Testis (tissue), 3 donors: ENCODE measurements around the gene NPR2. TPM values are rescaled to one million over a fixed set of nuclear protein-coding genes. Genes with fewer than 3 reads are reported as not detected.

Experiments
- DNase-seq: peaks from one replicate; pipeline ENCODE4 v3.0.0-alpha.2; 2019
- H3K27ac ChIP-seq, 2 donors: fragments of 200-600 bp; sonication (generic); one replicate each; pipeline ENCODE4 v1.5.1; 2019
- H3K27me3 ChIP-seq: fragments of 200-600 bp; sonication (generic); one replicate; pipeline ENCODE4 v1.5.1; 2019
- H3K36me3 ChIP-seq: fragments of 200-600 bp; sonication (generic); one replicate; pipeline ENCODE4 v1.5.1; 2017; ENCODE audit warnings: low read depth; ENCODE audit errors: missing control alignments
- H3K4me1 ChIP-seq: fragments of 200-600 bp; sonication (generic); one replicate; pipeline ENCODE4 v1.5.1; 2019
- H3K4me3 ChIP-seq, 2 donors: fragments of 200-600 bp; sonication (generic); one replicate each; pipeline ENCODE4 v1.5.1; 2017 to 2019
- H3K9me3 ChIP-seq: fragments of 200-600 bp; sonication (generic); one replicate; pipeline ENCODE4 v1.5.1; 2017
- CTCF ChIP-seq, 3 experiments: fragments of 450-650 bp in 2 of 3; fragments of 200-600 bp in 1 of 3; sonication (generic) in 1 of 3; IDR thresholded peaks; one replicate each; pipeline ENCODE4 v1.5.1; 2016 to 2019; ENCODE audit warnings: antibody characterized with exemption in 3 of 3, mild to moderate bottlenecking in 2 of 3, moderate library complexity in 1 of 3
- POLR2A ChIP-seq: fragments of 450-650 bp; IDR thresholded peaks from one replicate; pipeline ENCODE4 v1.6.1; 2017; ENCODE audit warnings: antibody characterized with exemption, mild to moderate bottlenecking, moderate library complexity
- WGBS, 2 donors: methylation state at CpG; one replicate each; pipeline ENCODE4 v1.1.5; 2018; 5-methylcytosine and 5-hydroxymethylcytosine counted together
- intact Hi-C: fragments of 100-400 bp; cut with DNase I; formaldehyde crosslinking; loops from one replicate; pipeline ENCODE4 v1.15.1; 2023; ENCODE audit warnings: low total_unique reads
- polyA plus RNA-seq: library from polyadenylated mRNA; stranded (reverse); fragments of 350-450 nt; fragmentation: Illumina TruSeq; extraction: RNeasy Lipid Tissue Mini Kit (QIAGEN cat#74804); gene quantifications from one replicate; pipeline ENCODE4 v1.2.3, GENCODE V29; 2014; ENCODE audit warnings: low read depth, low replicate concordance; ENCODE audit not compliant: insufficient read depth
- total RNA-seq, 2 donors: library from RNA; depleted of rRNA; stranded (reverse); fragments of >200 nt; gene quantifications; one replicate each; pipeline ENCODE4 v1.2.3, GENCODE V29; 2016

The NPR2 gene
- total and polyA plus RNA-seq, 3 donors from 2014 or later = 16.1 to 23.4 (median 18.5) TPM

- Histone ChIP-seq H3K36me3 (no peaks in the 10 kb centered on the region), H3K27me3 (no peaks in the 10 kb centered on the region), H3K27ac (peak overlapping the region in 1 of 2 donors; percentile 25), H3K4me1 (peaks cover 29% of the 10 kb centered on the region), H3K9me3 (no peaks in the 10 kb centered on the region), H3K4me3 (no peak overlapping the region)
- intact Hi-C loops = no loop called here
- no peak for TF ChIP-seq POLR2A
- TF ChIP-seq CTCF (IDR thresholded peaks at IDR 0.05) = no peak
- WGBS, 2 donors = 56 to 58% methylated on average over 4 of the region's 4 CpGs
- DNase-seq = no peak
Observed at GRCh38 chr9:35847792-35848572, 56.6 kb downstream of the NPR2 start.

- Histone ChIP-seq H3K4me3 (no peak overlapping the region), H3K27me3 (no peaks in the 10 kb centered on the region), H3K4me1 (peaks cover 3% of the 10 kb centered on the region), H3K36me3 (no peaks in the 10 kb centered on the region), H3K27ac (no peak overlapping the region), H3K9me3 (no peaks in the 10 kb centered on the region)
- WGBS, 2 donors = 72 to 94% methylated on average over 2 of the region's 2 CpGs
- no peak for DNase-seq
- intact Hi-C loops = no loop called here
- no peak for TF ChIP-seq POLR2A
Observed at GRCh38 chr9:35852267-35852815, 61.0 kb downstream of the NPR2 start.

GRCh38 chr9:35852876-35853865 lies 61.8 kb downstream of the NPR2 start:
- no peak for DNase-seq
- intact Hi-C loops = no loop called here
- H3K27ac ChIP-seq = no peak overlapping the region
- no peaks in the 10 kb centered on the region for H3K9me3 ChIP-seq
- WGBS, 2 donors = 82 to 92% methylated on average over 12 to 25 of the region's 25 CpGs
- no peaks in the 10 kb centered on the region for H3K36me3 ChIP-seq
- no peaks in the 10 kb centered on the region for H3K27me3 ChIP-seq
- TF ChIP-seq POLR2A (no peak), CTCF (IDR thresholded peaks at IDR 0.05) (no peak)
- H3K4me3 ChIP-seq = no peak overlapping the region
- peaks cover 1% of the 10 kb centered on the region for H3K4me1 ChIP-seq

- Histone ChIP-seq H3K36me3 (no peaks in the 10 kb centered on the region), H3K9me3 (no peaks in the 10 kb centered on the region), H3K27ac (no peak overlapping the region), H3K4me1 (no peaks in the 10 kb centered on the region), H3K4me3 (no peak overlapping the region), H3K27me3 (no peaks in the 10 kb centered on the region)
- DNase-seq = no peak
- intact Hi-C loops = no loop called here
- no peak for TF ChIP-seq POLR2A
- TF ChIP-seq CTCF (IDR thresholded peaks at IDR 0.05) = no peak
- 77 to 85% methylated on average over 4 to 7 of the region's 7 CpGs for WGBS, 2 donors
Observed at GRCh38 chr9:35854091-35854762, 62.8 kb downstream of the NPR2 start.
